HL-60/S4 (cell line): ENCODE results near the gene SNAP25.

Experiments
- in situ Hi-C: fragments of 300-500 bp; cut with MboI; formaldehyde crosslinking; loops from 2 replicates; pipeline ENCODE4 v1.14.3; 2022; ENCODE audit warnings: low sequenced_read_pairs

SNAP25 gene

GRCh38 chr20:10261702-10262101, 43.1 kb downstream of the SNAP25 start:
- in situ Hi-C loops = no loop called here

- in situ Hi-C loops = no loop called here
Measured at GRCh38 chr20:10263385-10264165, 44.9 kb downstream of the SNAP25 start.

GRCh38 chr20:10264166-10264558, 45.5 kb downstream of the SNAP25 start:
- in situ Hi-C loops = no loop called here

- in situ Hi-C loops = no loop called here
Measured at GRCh38 chr20:10268636-10269035, 50.0 kb downstream of the SNAP25 start.

- in situ Hi-C loops = no loop called here
Measured at GRCh38 chr20:10270630-10271029, 52.0 kb downstream of the SNAP25 start.

- in situ Hi-C loops = no loop called here
Measured at GRCh38 chr20:10271494-10272219, 53.0 kb downstream of the SNAP25 start.

GRCh38 chr20:10276878-10277580, 58.4 kb downstream of the SNAP25 start:
- in situ Hi-C loops = no loop called here

GRCh38 chr20:10277616-10278015, 59.0 kb downstream of the SNAP25 start:
- in situ Hi-C loops = no loop called here

GRCh38 chr20:10278412-10278811, 59.8 kb downstream of the SNAP25 start:
- in situ Hi-C loops = no loop called here

- in situ Hi-C loops = no loop called here
Measured at GRCh38 chr20:10280018-10280908, 61.6 kb downstream of the SNAP25 start.

- in situ Hi-C loops = no loop called here
Measured at GRCh38 chr20:10281911-10282310, 63.3 kb downstream of the SNAP25 start.

- in situ Hi-C loops = no loop called here
Measured at GRCh38 chr20:10282979-10283456, 64.4 kb downstream of the SNAP25 start.

- in situ Hi-C loops = no loop called here
Measured at GRCh38 chr20:10286356-10286755, 67.7 kb downstream of the SNAP25 start.

- in situ Hi-C loops = no loop called here
Measured at GRCh38 chr20:10288421-10288820, 69.8 kb downstream of the SNAP25 start.

GRCh38 chr20:10288954-10289646, 70.5 kb downstream of the SNAP25 start:
- in situ Hi-C loops = no loop called here

GRCh38 chr20:10291568-10292248, 73.1 kb downstream of the SNAP25 start:
- in situ Hi-C loops = no loop called here

- in situ Hi-C loops = no loop called here
Measured at GRCh38 chr20:10297223-10297622, 78.6 kb downstream of the SNAP25 start.

GRCh38 chr20:10297684-10298240, 79.1 kb downstream of the SNAP25 start:
- in situ Hi-C loops = no loop called here
